Astrocyte (in vitro differentiated cells and primary cell): ENCODE data around the gene PARP1. TPM values are rescaled to one million over a fixed set of nuclear protein-coding genes. Genes with fewer than 3 reads are reported as not detected.

ENCODE experiments used
- DNase-seq: peaks from one replicate; pipeline ENCODE4 v3.0.0-alpha.2; 2010; ENCODE audit warnings: low read depth
- FAIRE-seq: peaks from 2 replicates; lab custom pipeline; 2011; peaks lifted over from hg19 to GRCh38; lab: Jason Lieb, UNC
- H2AFZ ChIP-seq: 2 replicates; pipeline ENCODE4 v1.6.0; 2012; ENCODE audit warnings: low read depth, low read length, inconsistent platforms
- H3K27ac ChIP-seq: 2 replicates; pipeline ENCODE4 v1.5.1; 2011; ENCODE audit warnings: low read depth, low read length, inconsistent platforms
- H3K27me3 ChIP-seq: 2 replicates; pipeline ENCODE4 v1.6.0; 2011; ENCODE audit warnings: low read length, inconsistent platforms; ENCODE audit not compliant: insufficient read depth
- H3K36me3 ChIP-seq: 2 replicates; pipeline ENCODE4 v1.5.1; 2011; ENCODE audit warnings: low read length, inconsistent platforms; ENCODE audit not compliant: insufficient read depth
- H3K4me1 ChIP-seq: 2 replicates; pipeline ENCODE4 v1.5.1; 2011; ENCODE audit warnings: low read length, inconsistent platforms; ENCODE audit not compliant: insufficient read depth
- H3K4me2 ChIP-seq: 2 replicates; pipeline ENCODE4 v1.6.0; 2012; ENCODE audit warnings: low read length, inconsistent platforms
- H3K4me3 ChIP-seq: 2 replicates; pipeline ENCODE4 v1.5.1; 2011; ENCODE audit warnings: low read depth, mild to moderate bottlenecking, low read length, inconsistent platforms; ENCODE audit not compliant: insufficient read depth
- H3K79me2 ChIP-seq: 2 replicates; pipeline ENCODE4 v1.6.0; 2012; ENCODE audit warnings: mild to moderate bottlenecking, low read length, inconsistent platforms; ENCODE audit not compliant: insufficient read depth
- H3K9ac ChIP-seq: 2 replicates; pipeline ENCODE4 v1.6.0; 2012; ENCODE audit warnings: mild to moderate bottlenecking, low read length, inconsistent platforms
- H3K9me3 ChIP-seq: 2 replicates; pipeline ENCODE4 v1.5.1; 2012; ENCODE audit warnings: low read depth, mild to moderate bottlenecking, low read length, inconsistent platforms; ENCODE audit not compliant: insufficient read depth
- H4K20me1 ChIP-seq: 2 replicates; pipeline ENCODE4 v1.6.0; 2012; ENCODE audit warnings: low read length, inconsistent platforms; ENCODE audit not compliant: insufficient read depth
- H3K27ac Mint-ChIP-seq: one replicate; pipeline ENCODE4 v1.8.0; 2021; ENCODE audit warnings: mild to moderate bottlenecking, mixed read lengths; ENCODE audit not compliant: unreplicated experiment
- H3K27me3 Mint-ChIP-seq: one replicate; pipeline ENCODE4 v1.8.0; 2021; ENCODE audit warnings: low read depth, mixed read lengths; ENCODE audit not compliant: unreplicated experiment
- H3K36me3 Mint-ChIP-seq: one replicate; pipeline ENCODE4 v1.8.0; 2021; ENCODE audit warnings: low read depth, mixed read lengths; ENCODE audit not compliant: unreplicated experiment
- H3K4me1 Mint-ChIP-seq: one replicate; pipeline ENCODE4 v1.8.0; 2021; ENCODE audit warnings: low read depth, mixed read lengths; ENCODE audit not compliant: unreplicated experiment
- H3K4me3 Mint-ChIP-seq: one replicate; pipeline ENCODE4 v1.8.0; 2021; ENCODE audit warnings: mild to moderate bottlenecking, moderate library complexity, mixed read lengths; ENCODE audit not compliant: unreplicated experiment
- H3K9me3 Mint-ChIP-seq: one replicate; pipeline ENCODE4 v1.8.0; 2021; ENCODE audit warnings: mild to moderate bottlenecking, mixed read lengths; ENCODE audit not compliant: unreplicated experiment
- EZH2 ChIP-seq: IDR thresholded peaks from 2 replicates; pipeline ENCODE4 v1.6.1; 2012; ENCODE audit warnings: mild to moderate bottlenecking, low read length, inconsistent platforms; ENCODE audit not compliant: insufficient read depth
- total RNA-seq: library from RNA; stranded (reverse); gene quantifications from 2 replicates; pipeline ENCODE4 v1.2.1, GENCODE V29; 2021
- TF ChIP-seq, protein P1 (sequence below): IDR thresholded peaks from 2 replicates; pipeline ENCODE4 v1.5.1; 2011; ENCODE audit warnings: low read depth, mild to moderate bottlenecking, inconsistent platforms, low read length, moderate library complexity; ENCODE audit not compliant: insufficient read depth

The PARP1 gene
- total RNA-seq, 1 donor from 2014 or later = 57.8 TPM

DNA sequence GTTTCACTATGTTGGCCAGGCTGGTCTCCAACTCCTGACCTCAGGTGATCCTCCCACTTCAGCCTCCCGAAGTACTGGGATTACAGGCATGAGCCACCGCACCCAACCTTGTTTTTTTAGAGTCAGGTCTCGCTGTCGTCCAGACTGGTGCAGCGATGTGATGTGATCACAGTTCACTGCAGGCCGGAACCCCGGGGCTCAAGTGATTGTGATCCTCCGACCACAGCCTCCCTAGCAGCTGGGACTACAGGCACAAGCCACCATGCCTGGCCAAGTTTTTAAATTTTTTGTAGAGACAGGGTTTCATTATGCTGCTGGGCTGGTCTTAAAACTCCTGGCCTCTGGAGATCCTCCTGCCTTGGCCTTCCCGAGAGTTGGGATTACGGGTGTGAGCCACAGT lies 52.9 kb downstream of the PARP1 start:
- Histone ChIP-seq H3K9ac (no peak overlapping the region), H2AFZ (no peak overlapping the region), H3K27me3 (no peaks in the 10 kb centered on the region), H3K36me3 (peaks cover 11% of the 10 kb centered on the region), H3K9me3 (no peaks in the 10 kb centered on the region), H3K27ac (no peak overlapping the region), H3K4me2 (no peak overlapping the region), H3K4me3 (no peak overlapping the region), H3K79me2 (no peaks in the 10 kb centered on the region), H4K20me1 (no peaks in the 10 kb centered on the region), H3K4me1 (peaks cover 3% of the 10 kb centered on the region)
- FAIRE-seq = no peak
- Mint-ChIP-seq H3K4me1 (peaks cover 10% of the 10 kb centered on the region), H3K4me3 (no peak overlapping the region), H3K36me3 (peaks cover 19% of the 10 kb centered on the region), H3K9me3 (no peaks in the 10 kb centered on the region), H3K27me3 (no peaks in the 10 kb centered on the region), H3K27ac (no peak overlapping the region)
- TF ChIP-seq EZH2 = no peak
- TF ChIP-seq, protein P1, sequence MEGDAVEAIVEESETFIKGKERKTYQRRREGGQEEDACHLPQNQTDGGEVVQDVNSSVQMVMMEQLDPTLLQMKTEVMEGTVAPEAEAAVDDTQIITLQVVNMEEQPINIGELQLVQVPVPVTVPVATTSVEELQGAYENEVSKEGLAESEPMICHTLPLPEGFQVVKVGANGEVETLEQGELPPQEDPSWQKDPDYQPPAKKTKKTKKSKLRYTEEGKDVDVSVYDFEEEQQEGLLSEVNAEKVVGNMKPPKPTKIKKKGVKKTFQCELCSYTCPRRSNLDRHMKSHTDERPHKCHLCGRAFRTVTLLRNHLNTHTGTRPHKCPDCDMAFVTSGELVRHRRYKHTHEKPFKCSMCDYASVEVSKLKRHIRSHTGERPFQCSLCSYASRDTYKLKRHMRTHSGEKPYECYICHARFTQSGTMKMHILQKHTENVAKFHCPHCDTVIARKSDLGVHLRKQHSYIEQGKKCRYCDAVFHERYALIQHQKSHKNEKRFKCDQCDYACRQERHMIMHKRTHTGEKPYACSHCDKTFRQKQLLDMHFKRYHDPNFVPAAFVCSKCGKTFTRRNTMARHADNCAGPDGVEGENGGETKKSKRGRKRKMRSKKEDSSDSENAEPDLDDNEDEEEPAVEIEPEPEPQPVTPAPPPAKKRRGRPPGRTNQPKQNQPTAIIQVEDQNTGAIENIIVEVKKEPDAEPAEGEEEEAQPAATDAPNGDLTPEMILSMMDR = no peak
- no peak for DNase-seq

- Mint-ChIP-seq H3K27ac (no peak overlapping the region), H3K36me3 (peaks cover 14% of the 10 kb centered on the region), H3K4me3 (no peak overlapping the region), H3K9me3 (no peaks in the 10 kb centered on the region), H3K27me3 (no peaks in the 10 kb centered on the region), H3K4me1 (peaks cover 10% of the 10 kb centered on the region)
- Histone ChIP-seq H3K27ac (no peak overlapping the region), H3K27me3 (no peaks in the 10 kb centered on the region), H3K9me3 (no peaks in the 10 kb centered on the region), H4K20me1 (no peaks in the 10 kb centered on the region), H2AFZ (no peak overlapping the region), H3K4me2 (no peak overlapping the region), H3K9ac (no peak overlapping the region), H3K36me3 (peaks cover 5% of the 10 kb centered on the region), H3K4me1 (peaks cover 3% of the 10 kb centered on the region), H3K4me3 (no peak overlapping the region), H3K79me2 (no peaks in the 10 kb centered on the region)
- TF ChIP-seq, protein P1 = no peak
- no peak for TF ChIP-seq EZH2
- FAIRE-seq (no peak), DNase-seq (no peak)
Observed at GRCh38 chr1:226353698-226354525, 54.0 kb downstream of the PARP1 start.

- no peaks in the 10 kb centered on the region for H3K9me3 Mint-ChIP-seq
- Histone ChIP-seq H3K9me3 (no peaks in the 10 kb centered on the region), H3K79me2 (no peaks in the 10 kb centered on the region), H3K27ac (no peak overlapping the region), H3K4me2 (no peak overlapping the region), H3K4me1 (peaks cover 3% of the 10 kb centered on the region), H3K4me3 (no peak overlapping the region), H3K9ac (no peak overlapping the region), H3K27me3 (no peaks in the 10 kb centered on the region), H4K20me1 (no peaks in the 10 kb centered on the region), H3K36me3 (no peaks in the 10 kb centered on the region), H2AFZ (no peak overlapping the region)
- no peak for FAIRE-seq
- no peak for TF ChIP-seq EZH2
- TF ChIP-seq, protein P1 = no peak
- no peak overlapping the region for H3K27ac Mint-ChIP-seq
- no peak overlapping the region for H3K4me3 Mint-ChIP-seq
- peaks cover 10% of the 10 kb centered on the region for H3K4me1 Mint-ChIP-seq
- peaks cover 6% of the 10 kb centered on the region for H3K27me3 Mint-ChIP-seq
- DNase-seq = no peak
- peaks cover 5% of the 10 kb centered on the region for H3K36me3 Mint-ChIP-seq
Observed at GRCh38 chr1:226351709-226352108, 56.2 kb downstream of the PARP1 start.
